Fibroblast of lung (primary cell): ENCODE data around the gene SPDYE3.

Experiments used
- EZH2 ChIP-seq: IDR thresholded peaks from 2 replicates; pipeline ENCODE4 v1.5.1; 2012; ENCODE audit warnings: low read length, control low read depth, mild to moderate bottlenecking; ENCODE audit errors: missing control alignments
- TF ChIP-seq, protein P1 (sequence below), 2 donors: IDR thresholded peaks in 1 of 2; conservative IDR thresholded peaks in 1 of 2; 1 replicate in 1 of 2; 2 replicates in 1 of 2; pipeline ENCODE4 v1.5.1; 2011 to 2012; ENCODE audit warnings: low read length in 2 of 2, control low read depth in 1 of 2, inconsistent platforms in 1 of 2, low read depth in 1 of 2, mild to moderate bottlenecking in 1 of 2

DNA sequence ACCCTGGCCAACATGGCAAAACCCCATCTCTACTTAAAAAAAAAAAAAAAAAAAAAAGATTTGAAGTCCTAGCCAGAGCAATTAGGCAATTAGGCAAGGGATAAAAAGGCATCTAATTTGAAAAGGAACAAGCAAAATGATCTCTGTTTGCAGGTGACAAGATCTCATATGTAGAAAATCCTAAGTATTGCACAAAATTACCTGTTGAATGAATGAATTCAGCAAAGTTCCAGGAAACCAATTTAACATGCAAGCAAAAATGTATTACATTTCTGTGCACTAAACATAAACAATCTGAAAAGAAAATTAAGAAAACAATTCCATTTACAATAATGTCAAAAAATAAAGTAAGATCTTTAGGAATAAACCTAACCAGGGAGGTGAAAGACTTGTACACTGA is 55.6 kb downstream of the SPDYE3 start:
- TF ChIP-seq EZH2, result no peak
- TF ChIP-seq, protein P1, sequence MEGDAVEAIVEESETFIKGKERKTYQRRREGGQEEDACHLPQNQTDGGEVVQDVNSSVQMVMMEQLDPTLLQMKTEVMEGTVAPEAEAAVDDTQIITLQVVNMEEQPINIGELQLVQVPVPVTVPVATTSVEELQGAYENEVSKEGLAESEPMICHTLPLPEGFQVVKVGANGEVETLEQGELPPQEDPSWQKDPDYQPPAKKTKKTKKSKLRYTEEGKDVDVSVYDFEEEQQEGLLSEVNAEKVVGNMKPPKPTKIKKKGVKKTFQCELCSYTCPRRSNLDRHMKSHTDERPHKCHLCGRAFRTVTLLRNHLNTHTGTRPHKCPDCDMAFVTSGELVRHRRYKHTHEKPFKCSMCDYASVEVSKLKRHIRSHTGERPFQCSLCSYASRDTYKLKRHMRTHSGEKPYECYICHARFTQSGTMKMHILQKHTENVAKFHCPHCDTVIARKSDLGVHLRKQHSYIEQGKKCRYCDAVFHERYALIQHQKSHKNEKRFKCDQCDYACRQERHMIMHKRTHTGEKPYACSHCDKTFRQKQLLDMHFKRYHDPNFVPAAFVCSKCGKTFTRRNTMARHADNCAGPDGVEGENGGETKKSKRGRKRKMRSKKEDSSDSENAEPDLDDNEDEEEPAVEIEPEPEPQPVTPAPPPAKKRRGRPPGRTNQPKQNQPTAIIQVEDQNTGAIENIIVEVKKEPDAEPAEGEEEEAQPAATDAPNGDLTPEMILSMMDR (conservative IDR thresholded peaks at IDR 0.05 in 1 of 2, IDR thresholded peaks at IDR 0.05 in 1 of 2; ENCODE audit: low read depth in 1 of 2, low read length in 2 of 2), result no peak
